ENCODE measurements around the gene SLC27A5. TPM values are rescaled to one million over a fixed set of nuclear protein-coding genes. Genes with fewer than 3 reads are reported as not detected.

The SLC27A5 gene
- total RNA-seq, 1 donor from 2014 or later = 6.8 TPM

GRCh38 chr19:58538257-58539168 is 26.7 kb upstream of the SLC27A5 start:
- no peak for FAIRE-seq
- DNase-seq (ENCODE audit: low read depth) = no peak
- H3K4me1 ChIP-seq (ENCODE audit: insufficient read depth, low read length) = peaks cover 1% of the 10 kb centered on the region
- peak overlapping the region; percentile 73 for H2AFZ ChIP-seq (ENCODE audit: low read depth, low read length)
- no peaks in the 10 kb centered on the region for H3K9me3 ChIP-seq (ENCODE audit: insufficient read depth, low read depth, low read length)
- TF ChIP-seq CTCF (IDR thresholded peaks at IDR 0.05; ENCODE audit: insufficient read depth, low read depth, low read length) = no peak
- TF ChIP-seq EZH2 (IDR thresholded peaks at IDR 0.05; ENCODE audit: insufficient read depth, low read length) = peak; percentile 86
- no peaks in the 10 kb centered on the region for H3K79me2 ChIP-seq (ENCODE audit: insufficient read depth, low read length)
- H3K9me3 Mint-ChIP-seq (ENCODE audit: unreplicated experiment) = no peaks in the 10 kb centered on the region
- no peaks in the 10 kb centered on the region for H3K36me3 ChIP-seq (ENCODE audit: insufficient read depth, low read length)
- H3K27ac Mint-ChIP-seq (ENCODE audit: unreplicated experiment) = no peak overlapping the region
- H3K4me3 ChIP-seq (ENCODE audit: insufficient read depth, low read depth, low read length) = peak overlapping the region; percentile 28
- no peak overlapping the region for H3K9ac ChIP-seq (ENCODE audit: low read length)
- peak overlapping the region; percentile 67 for H3K4me3 Mint-ChIP-seq (ENCODE audit: unreplicated experiment)
- H3K27ac ChIP-seq (ENCODE audit: low read depth, low read length) = no peak overlapping the region
- H3K4me1 Mint-ChIP-seq (ENCODE audit: low read depth, unreplicated experiment) = no peaks in the 10 kb centered on the region
- H3K36me3 Mint-ChIP-seq (ENCODE audit: low read depth, unreplicated experiment) = no peaks in the 10 kb centered on the region
- peaks cover 19% of the 10 kb centered on the region for H3K27me3 Mint-ChIP-seq (ENCODE audit: low read depth, unreplicated experiment)
- peak overlapping the region; percentile 77 for H3K4me2 ChIP-seq (ENCODE audit: low read length)
- H4K20me1 ChIP-seq (ENCODE audit: insufficient read depth, low read length) = no peaks in the 10 kb centered on the region
- peaks cover 14% of the 10 kb centered on the region for H3K27me3 ChIP-seq (ENCODE audit: insufficient read depth, low read length)

GRCh38 chr19:58536852-58537798 is 25.3 kb upstream of the SLC27A5 start:
- DNase-seq (ENCODE audit: low read depth) = no peak
- no peak overlapping the region for H3K4me3 ChIP-seq (ENCODE audit: insufficient read depth, low read depth, low read length)
- no peak overlapping the region for H2AFZ ChIP-seq (ENCODE audit: low read depth, low read length)
- FAIRE-seq = no peak
- peaks cover 10% of the 10 kb centered on the region for H3K27me3 ChIP-seq (ENCODE audit: insufficient read depth, low read length)
- H3K79me2 ChIP-seq (ENCODE audit: insufficient read depth, low read length) = no peaks in the 10 kb centered on the region
- no peak overlapping the region for H3K27ac ChIP-seq (ENCODE audit: low read depth, low read length)
- no peaks in the 10 kb centered on the region for H4K20me1 ChIP-seq (ENCODE audit: insufficient read depth, low read length)
- TF ChIP-seq CTCF (IDR thresholded peaks at IDR 0.05; ENCODE audit: insufficient read depth, low read depth, low read length) (no peak), EZH2 (IDR thresholded peaks at IDR 0.05; ENCODE audit: insufficient read depth, low read length) (no peak)
- no peaks in the 10 kb centered on the region for H3K9me3 Mint-ChIP-seq (ENCODE audit: unreplicated experiment)
- H3K4me1 Mint-ChIP-seq (ENCODE audit: low read depth, unreplicated experiment) = no peaks in the 10 kb centered on the region
- H3K9me3 ChIP-seq (ENCODE audit: insufficient read depth, low read depth, low read length) = no peaks in the 10 kb centered on the region
- H3K36me3 Mint-ChIP-seq (ENCODE audit: low read depth, unreplicated experiment) = no peaks in the 10 kb centered on the region
- no peaks in the 10 kb centered on the region for H3K36me3 ChIP-seq (ENCODE audit: insufficient read depth, low read length)
- no peak overlapping the region for H3K9ac ChIP-seq (ENCODE audit: low read length)
- no peak overlapping the region for H3K4me3 Mint-ChIP-seq (ENCODE audit: unreplicated experiment)
- H3K27ac Mint-ChIP-seq (ENCODE audit: unreplicated experiment) = no peak overlapping the region
- H3K4me2 ChIP-seq (ENCODE audit: low read length) = no peak overlapping the region
- peaks cover 17% of the 10 kb centered on the region for H3K27me3 Mint-ChIP-seq (ENCODE audit: low read depth, unreplicated experiment)
- H3K4me1 ChIP-seq (ENCODE audit: insufficient read depth, low read length) = no peaks in the 10 kb centered on the region

All from astrocyte (in vitro differentiated cells and primary cell).